Mucosa of descending colon (tissue), 3 donors: ENCODE results near the gene TTC12. TPM values are rescaled to one million over a fixed set of nuclear protein-coding genes. Genes with fewer than 3 reads are reported as not detected.

Source experiments
- ATAC-seq: fragments of 200-7000 bp; cut with Tn5 transposase; one replicate; pipeline ENCODE4 v1.9.1; 2020; ENCODE audit warnings: mild to moderate bottlenecking, moderate library complexity
- DNase-seq, 3 donors: peaks; one replicate each; pipeline ENCODE4 v3.0.0-alpha.2; 2020
- H3K36me3 ChIP-seq: fragments of 200-600 bp; one replicate; pipeline ENCODE4 v1.8.0; 2021; ENCODE audit warnings: low read depth, mild to moderate bottlenecking
- H3K4me1 ChIP-seq: fragments of 200-600 bp; one replicate; pipeline ENCODE4 v1.8.0; 2021; ENCODE audit warnings: low read depth, mild to moderate bottlenecking
- H3K4me3 ChIP-seq: fragments of 200-600 bp; one replicate; pipeline ENCODE4 v1.8.0; 2021; ENCODE audit warnings: mild to moderate bottlenecking
- H3K9me3 ChIP-seq: fragments of 200-600 bp; one replicate; pipeline ENCODE4 v1.8.0; 2021; ENCODE audit warnings: mild to moderate bottlenecking
- CTCF ChIP-seq: fragments of 200-600 bp; IDR thresholded peaks from one replicate; pipeline ENCODE4 v1.8.0; 2022; ENCODE audit warnings: antibody characterized with exemption, mild to moderate bottlenecking
- intact Hi-C, 2 donors: fragments of 100-400 bp; cut with DNase I in 1 of 2; cut with micrococcal nuclease in 1 of 2; formaldehyde crosslinking; loops; one replicate each; pipeline versions ENCODE4 v1.11.0 to v1.11.1; 2022; cut with DNase I, micrococcal nuclease
- total RNA-seq, 3 donors: library from RNA; stranded (reverse); fragmentation: NEBNext Ultra II Directional in 2 of 3; extraction: Animal tissue kit (Norgen Biotek cat#: 25700) in 2 of 3; gene quantifications; one replicate each; pipeline versions ENCODE4 v1.2.1 to v1.2.4, GENCODE V29; 2021 to 2023
- donor health status: DM: no; HTN: no; CAD: no; lungs with moderate emphysema.
- donor health status: DM: no; HTN: no; CAD: no.
- donor health status: DM: no; HTN: yes; CAD: no.

Gene TTC12
- total RNA-seq, 3 donors from 2014 or later: 13.5 to 20.7 (median 16.6) TPM

GRCh38 chr11:113315811-113316210 is 1.4 kb downstream of the TTC12 start:
- Histone ChIP-seq H3K4me1 (no peaks in the 10 kb centered on the region), H3K4me3 (no peak overlapping the region), H3K36me3 (no peaks in the 10 kb centered on the region), H3K9me3 (no peaks in the 10 kb centered on the region)
- intact Hi-C loops: no loop called here
- ATAC-seq (no peak), DNase-seq (no peak)
- no peak for TF ChIP-seq CTCF

GRCh38 chr11:113316256-113316655 is 1.9 kb downstream of the TTC12 start:
- Histone ChIP-seq H3K4me1 (no peaks in the 10 kb centered on the region), H3K4me3 (no peak overlapping the region), H3K9me3 (no peaks in the 10 kb centered on the region), H3K36me3 (no peaks in the 10 kb centered on the region)
- DNase-seq (no peak), ATAC-seq (no peak)
- intact Hi-C loops: no loop called here
- no peak for TF ChIP-seq CTCF

- intact Hi-C loops: no loop called here
- no peaks in the 10 kb centered on the region for H3K4me1 ChIP-seq
- H3K4me3 ChIP-seq: no peak overlapping the region
- no peaks in the 10 kb centered on the region for H3K36me3 ChIP-seq
- no peaks in the 10 kb centered on the region for H3K9me3 ChIP-seq
- TF ChIP-seq CTCF: no peak
- ATAC-seq: no peak
- no peak for DNase-seq
Measured at GRCh38 chr11:113317339-113317738, 3.0 kb downstream of the TTC12 start.

GRCh38 chr11:113319085-113319484 is 4.7 kb downstream of the TTC12 start:
- Histone ChIP-seq H3K4me3 (no peak overlapping the region), H3K9me3 (no peaks in the 10 kb centered on the region), H3K36me3 (no peaks in the 10 kb centered on the region), H3K4me1 (no peaks in the 10 kb centered on the region)
- ATAC-seq: no peak
- no peak for TF ChIP-seq CTCF
- intact Hi-C loops: no loop called here
- no peak for DNase-seq

- no peak for TF ChIP-seq CTCF
- H3K36me3 ChIP-seq: no peaks in the 10 kb centered on the region
- DNase-seq (no peak), ATAC-seq (no peak)
- intact Hi-C loops: no loop called here
- H3K9me3 ChIP-seq: no peaks in the 10 kb centered on the region
- no peaks in the 10 kb centered on the region for H3K4me1 ChIP-seq
- H3K4me3 ChIP-seq: no peak overlapping the region
Measured at GRCh38 chr11:113322158-113322557, 7.8 kb downstream of the TTC12 start.

- H3K36me3 ChIP-seq: no peaks in the 10 kb centered on the region
- intact Hi-C loops: no loop called here
- DNase-seq (no peak), ATAC-seq (no peak)
- no peak overlapping the region for H3K4me3 ChIP-seq
- TF ChIP-seq CTCF: no peak
- H3K9me3 ChIP-seq: no peaks in the 10 kb centered on the region
- no peaks in the 10 kb centered on the region for H3K4me1 ChIP-seq
Measured at GRCh38 chr11:113324250-113324649, 9.9 kb downstream of the TTC12 start.
